Jurkat, Clone E6-1 (cell line): ENCODE measurements around the gene ZBTB7B.

Experiments
- DNase-seq: peaks from one replicate; pipeline ENCODE4 v3.0.0-alpha.2; 2011; ENCODE audit warnings: low read depth, low spot score
- H3K4me3 ChIP-seq: 2 replicates; pipeline ENCODE4 v1.5.1; 2011; ENCODE audit warnings: mild to moderate bottlenecking, low read length, control low read depth, moderate library complexity

Gene ZBTB7B

DNA sequence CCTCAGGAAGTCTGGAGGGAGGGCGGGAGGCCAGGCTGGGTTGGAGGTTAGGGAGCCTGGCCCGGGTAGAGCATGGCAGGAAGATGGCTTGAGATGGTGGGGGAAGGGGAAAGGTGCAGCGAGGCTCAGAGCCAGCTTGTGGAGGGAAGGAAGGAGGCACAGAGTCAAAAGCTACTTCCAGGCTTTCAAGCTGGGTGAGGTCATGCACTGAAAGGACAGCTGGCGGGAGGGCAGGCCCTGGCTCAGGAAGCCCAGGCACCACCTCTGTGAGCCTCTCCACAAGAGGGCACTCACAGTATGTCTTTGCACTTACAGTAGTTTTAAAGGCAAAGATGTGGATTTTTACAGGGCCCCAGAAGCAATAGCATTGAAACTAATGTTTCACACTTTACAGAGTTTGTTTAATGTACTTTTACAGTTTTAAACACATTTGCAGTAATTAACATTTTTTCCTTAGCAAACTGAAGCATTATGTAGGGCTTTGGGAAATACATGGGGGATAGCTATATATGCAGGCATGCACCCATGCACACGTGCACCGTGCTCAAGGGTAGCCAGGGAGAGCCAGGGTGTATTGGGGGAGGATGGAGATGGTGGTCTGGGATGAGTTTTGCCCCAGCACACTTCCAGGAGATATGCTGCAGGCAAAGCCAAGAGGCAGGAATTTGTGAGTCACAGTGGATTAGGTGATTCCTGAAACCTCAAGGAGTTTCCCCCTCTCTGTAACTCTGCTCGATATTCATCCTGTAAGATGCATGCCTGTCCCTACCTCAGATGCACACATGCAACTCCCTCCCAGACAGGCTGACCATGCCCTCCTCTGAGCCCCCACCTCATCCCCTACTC lies 42.4 kb downstream of the ZBTB7B start:
- no peak overlapping the region for H3K4me3 ChIP-seq

DNA sequence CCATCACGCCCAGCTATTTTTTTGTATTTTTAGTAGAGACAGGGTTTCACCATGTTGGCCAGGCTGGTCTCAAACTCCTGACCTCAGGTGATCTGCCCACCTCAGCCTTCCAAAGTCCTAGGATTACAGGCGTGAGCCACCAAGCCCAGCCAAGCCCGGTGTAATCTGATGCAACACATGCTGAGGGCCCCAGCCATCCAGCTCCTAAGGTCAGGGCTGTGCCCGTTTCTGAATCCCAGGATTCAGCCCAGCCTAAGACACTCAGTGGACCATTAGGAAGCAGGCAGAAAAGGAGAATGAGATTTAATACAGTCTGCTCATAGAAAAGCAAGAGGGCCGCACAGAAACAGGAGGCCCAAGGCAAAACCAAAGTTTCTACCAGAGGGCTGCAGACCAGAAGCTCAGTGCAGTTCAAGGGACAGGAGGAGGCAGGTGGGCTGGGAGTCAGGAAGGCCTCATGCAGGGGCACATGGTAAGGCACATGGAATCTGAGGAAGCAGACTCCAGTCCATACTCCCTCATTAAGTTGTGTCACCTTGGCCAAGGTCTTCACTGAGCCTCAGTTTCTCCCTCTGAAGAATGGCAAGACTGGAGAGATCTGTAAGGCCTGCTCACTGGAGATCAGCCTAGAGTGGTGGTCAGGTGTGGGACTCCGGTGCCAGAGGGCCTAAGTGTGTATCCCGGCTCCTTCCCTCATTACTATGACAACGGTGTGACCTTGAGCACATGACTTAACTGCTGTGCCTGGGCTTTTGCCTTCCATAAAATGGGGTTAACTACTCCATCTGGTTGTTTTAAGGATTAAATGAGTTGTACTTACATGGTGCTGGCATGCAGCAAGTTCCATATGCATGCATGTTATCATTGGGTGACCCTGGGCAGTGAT lies 46.1 kb downstream of the ZBTB7B start:
- no peak for DNase-seq
- no peak overlapping the region for H3K4me3 ChIP-seq

More for the DNA sequence above, 42.4 kb downstream of the ZBTB7B start:
- DNase-seq, result peak; percentile 60

DNA sequence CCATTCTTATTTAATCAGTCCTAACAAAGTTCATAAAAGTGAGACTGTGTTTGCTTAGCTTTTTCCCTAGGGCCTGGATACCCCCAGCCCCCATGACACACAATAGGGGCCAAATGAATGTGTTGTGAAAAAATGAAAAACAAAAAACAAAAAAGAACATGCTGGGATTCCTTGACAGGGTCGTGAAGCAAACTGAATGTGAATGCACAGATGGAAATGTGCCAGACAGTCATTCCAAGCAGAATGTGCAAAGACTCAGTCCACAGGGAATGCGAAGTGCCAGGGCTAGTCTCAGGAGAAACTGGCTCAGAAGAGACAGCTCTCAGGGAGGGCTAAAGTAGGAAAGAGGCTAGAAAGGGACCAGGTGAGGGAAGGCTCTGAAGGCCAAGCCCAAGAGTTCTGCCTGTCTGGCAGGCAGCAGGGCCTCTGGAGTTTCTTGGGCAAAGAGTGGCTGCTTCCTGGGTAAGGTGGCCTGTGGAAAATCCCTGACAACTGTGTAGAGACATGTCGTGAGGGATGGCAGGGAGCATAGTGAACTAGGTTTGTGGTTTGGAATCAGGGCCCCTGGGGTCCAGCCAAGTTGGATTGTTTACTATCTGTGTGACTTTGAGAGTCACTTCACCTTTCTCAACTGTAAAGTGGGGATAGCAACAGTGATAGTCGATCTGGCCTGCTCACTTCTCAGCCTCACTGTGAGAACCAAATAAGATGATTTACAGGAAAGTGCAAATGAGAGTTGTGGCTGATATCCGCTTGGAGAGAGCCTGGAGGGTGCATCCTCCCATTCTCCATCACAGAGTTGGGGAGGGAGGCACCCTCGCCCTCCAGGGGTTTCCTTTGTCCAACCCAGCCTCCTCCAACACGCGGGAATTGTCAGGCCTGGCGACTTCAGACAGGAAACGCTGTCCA lies 47.3 kb downstream of the ZBTB7B start:
- peak overlapping the region; percentile 69 for H3K4me3 ChIP-seq
- DNase-seq, result no peak

- H3K4me3 ChIP-seq, result peak within 1 kb of the TSS; percentile 69
- peak; percentile 38 for DNase-seq
Measured at GRCh38 chr1:155050560-155051341, 48.1 kb downstream of the ZBTB7B start, which contains the start of gene ADAM15. Gene ADAM15, plus strand, starts transcription at chr1:155051316. Its CDS starts 71 bp downstream, at chr1:155051387.

GRCh38 chr1:155051342-155051776 lies 48.8 kb downstream of the ZBTB7B start:
- peak overlapping the region; percentile 52 for H3K4me3 ChIP-seq
- DNase-seq, result no peak

DNA sequence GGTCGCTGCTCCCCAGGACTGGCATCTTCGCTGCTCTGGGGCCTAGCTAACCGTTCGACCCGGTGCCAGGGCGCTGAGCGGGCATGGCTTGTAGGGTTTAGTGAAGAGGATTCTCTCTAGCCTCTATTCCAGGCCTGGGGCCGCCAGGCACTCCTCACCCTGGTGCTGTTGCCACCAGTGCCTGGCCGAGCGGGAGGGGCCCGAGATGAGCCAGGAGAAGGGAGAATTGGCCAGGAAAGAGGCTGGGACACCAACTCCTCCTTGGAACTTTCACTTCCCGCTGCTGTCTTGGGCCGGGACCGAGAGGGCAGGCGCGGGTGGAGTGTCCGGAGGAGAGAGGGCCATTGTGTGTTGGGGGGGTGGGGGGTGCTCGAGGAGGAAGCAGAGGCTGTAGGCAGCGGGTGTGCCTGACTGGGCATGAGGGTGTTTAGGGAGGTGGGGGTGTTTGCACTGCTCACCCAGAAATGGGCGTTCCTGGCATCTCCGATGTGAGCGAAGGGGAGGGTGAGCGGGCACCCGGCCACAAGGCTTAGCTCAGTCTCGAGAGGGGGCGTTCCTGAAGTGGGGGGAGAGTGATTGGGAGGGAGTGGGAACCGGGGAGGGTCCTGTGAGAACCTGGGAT lies 49.3 kb downstream of the ZBTB7B start:
- no peak for DNase-seq

DNA sequence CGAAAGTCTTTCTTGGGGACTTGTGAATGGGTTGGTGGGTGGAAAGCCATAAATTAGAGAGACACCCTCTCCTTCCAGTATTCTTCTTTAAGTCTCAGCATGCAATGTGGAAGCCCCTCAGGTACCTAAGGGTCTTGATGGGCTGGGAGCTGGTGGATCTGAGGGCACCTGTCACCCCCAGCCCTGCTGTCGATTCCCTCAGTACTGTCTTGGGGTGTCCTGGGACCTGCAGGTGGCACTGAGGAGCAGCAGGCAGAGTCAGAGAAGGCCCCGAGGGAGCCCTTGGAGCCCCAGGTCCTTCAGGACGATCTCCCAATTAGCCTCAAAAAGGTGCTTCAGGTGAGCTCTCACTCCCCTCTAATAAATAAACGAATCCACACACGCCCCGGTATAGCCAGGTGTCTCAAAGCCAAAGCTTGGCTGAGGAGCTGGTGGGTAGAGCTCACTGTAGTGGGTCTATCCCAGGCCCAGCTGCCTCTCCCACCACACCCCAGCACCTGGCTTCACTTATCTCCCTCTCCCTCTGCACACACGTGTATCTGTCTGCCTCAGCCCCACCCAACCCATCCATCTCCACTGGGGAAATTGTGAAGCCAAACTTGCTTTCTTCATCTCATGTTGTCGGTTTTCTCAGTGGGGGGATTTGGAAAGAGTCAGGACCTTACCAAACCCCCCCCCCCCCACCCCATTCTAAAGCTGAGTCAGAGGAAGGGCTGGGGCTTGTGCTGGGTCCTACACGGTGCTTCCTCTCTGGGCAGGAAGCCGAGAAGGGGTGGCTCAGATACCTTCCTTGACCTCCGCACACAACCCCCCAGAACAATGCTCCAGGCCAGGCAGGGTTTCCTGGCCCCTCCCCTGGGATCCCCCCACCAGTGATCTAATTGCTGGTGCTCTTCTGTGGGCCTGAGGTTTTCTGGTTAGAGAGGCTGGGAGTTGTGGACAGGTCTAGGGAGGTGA lies 50.1 kb downstream of the ZBTB7B start:
- no peak overlapping the region for H3K4me3 ChIP-seq

More for the DNA sequence above, 49.3 kb downstream of the ZBTB7B start:
- peak overlapping the region; percentile 52 for H3K4me3 ChIP-seq

GRCh38 chr1:155053531-155054105 lies 51.0 kb downstream of the ZBTB7B start:
- no peak overlapping the region for H3K4me3 ChIP-seq
- DNase-seq, result no peak

More for the DNA sequence above, 50.1 kb downstream of the ZBTB7B start:
- DNase-seq, result no peak

DNA sequence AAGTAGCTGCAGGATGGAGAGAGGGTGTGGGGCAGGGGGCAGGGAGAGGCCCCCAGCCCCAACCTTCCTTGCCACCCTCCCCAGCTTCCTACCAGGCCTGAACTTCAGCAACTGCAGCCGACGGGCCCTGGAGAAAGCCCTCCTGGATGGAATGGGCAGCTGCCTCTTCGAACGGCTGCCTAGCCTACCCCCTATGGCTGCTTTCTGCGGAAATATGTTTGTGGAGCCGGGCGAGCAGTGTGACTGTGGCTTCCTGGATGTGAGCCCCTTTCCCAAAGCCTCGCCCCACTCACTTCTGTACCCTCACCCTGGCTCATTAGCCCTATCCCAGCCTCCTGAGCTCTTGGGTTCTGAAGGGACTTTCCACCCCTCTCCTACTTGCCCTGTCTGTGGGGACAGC lies 54.5 kb downstream of the ZBTB7B start:
- no peak overlapping the region for H3K4me3 ChIP-seq
- no peak for DNase-seq

DNA sequence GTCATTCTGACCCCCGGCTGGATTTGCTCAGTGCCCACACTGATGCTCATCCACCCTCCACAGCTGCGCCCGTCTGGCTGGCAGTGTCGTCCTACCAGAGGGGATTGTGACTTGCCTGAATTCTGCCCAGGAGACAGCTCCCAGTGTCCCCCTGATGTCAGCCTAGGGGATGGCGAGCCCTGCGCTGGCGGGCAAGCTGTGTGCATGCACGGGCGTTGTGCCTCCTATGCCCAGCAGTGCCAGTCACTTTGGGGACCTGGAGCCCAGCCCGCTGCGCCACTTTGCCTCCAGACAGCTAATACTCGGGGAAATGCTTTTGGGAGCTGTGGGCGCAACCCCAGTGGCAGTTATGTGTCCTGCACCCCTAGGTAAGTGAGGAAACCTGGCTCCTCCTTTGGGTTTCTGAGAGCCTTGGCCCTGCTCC lies 55.2 kb downstream of the ZBTB7B start:
- no peak overlapping the region for H3K4me3 ChIP-seq
- no peak for DNase-seq

GRCh38 chr1:155060736-155061135 lies 58.1 kb downstream of the ZBTB7B start:
- H3K4me3 ChIP-seq, result no peak overlapping the region
- DNase-seq, result no peak

DNA sequence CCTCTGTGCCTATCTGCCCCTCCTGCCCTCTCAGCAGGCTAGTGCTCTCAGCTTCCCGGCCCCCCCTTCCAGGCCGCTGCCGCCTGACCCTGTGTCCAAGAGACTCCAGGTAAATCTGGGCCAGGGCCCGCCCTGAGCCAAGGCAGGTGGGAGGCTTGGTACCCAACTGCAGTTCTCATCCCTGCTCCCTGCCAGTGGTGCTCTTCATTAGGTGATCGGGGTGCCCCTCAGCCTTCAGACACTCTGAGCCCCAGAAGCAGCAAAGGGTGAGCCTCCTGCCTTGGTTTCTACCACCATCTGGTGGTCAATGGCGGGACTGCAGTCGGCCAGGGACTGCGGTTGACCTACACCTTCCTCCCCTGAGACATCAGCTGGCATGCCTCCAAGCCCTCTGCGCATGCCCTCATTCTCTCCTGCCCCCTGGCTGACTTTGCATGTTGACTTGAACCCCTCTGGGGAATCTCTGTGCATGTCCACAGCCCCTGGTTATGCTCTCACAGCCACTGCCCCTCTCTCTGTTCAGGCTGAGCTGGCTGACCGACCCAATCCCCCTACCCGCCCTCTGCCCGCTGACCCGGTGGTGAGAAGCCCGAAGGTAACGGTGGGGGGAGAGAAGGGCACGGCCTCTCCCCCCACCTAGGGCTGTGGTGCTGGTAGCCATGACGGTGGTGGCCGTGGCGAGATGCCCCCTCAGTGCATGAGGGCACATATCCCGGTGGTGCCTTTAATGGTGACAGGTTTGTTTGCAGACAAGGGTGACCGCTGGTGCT lies 59.0 kb downstream of the ZBTB7B start:
- DNase-seq, result peak; percentile 95

GRCh38 chr1:155062151-155062686 lies 59.6 kb downstream of the ZBTB7B start:
- DNase-seq, result no peak
- H3K4me3 ChIP-seq, result peak overlapping the region; percentile 79

More for the DNA sequence above, 59.0 kb downstream of the ZBTB7B start:
- peak overlapping the region; percentile 79 for H3K4me3 ChIP-seq

- peak overlapping the region; percentile 79 for H3K4me3 ChIP-seq
- DNase-seq, result peak; percentile 64
Measured at GRCh38 chr1:155062702-155063411, 60.3 kb downstream of the ZBTB7B start.
